ENCODE measurements around the gene CES4A.

DNA sequence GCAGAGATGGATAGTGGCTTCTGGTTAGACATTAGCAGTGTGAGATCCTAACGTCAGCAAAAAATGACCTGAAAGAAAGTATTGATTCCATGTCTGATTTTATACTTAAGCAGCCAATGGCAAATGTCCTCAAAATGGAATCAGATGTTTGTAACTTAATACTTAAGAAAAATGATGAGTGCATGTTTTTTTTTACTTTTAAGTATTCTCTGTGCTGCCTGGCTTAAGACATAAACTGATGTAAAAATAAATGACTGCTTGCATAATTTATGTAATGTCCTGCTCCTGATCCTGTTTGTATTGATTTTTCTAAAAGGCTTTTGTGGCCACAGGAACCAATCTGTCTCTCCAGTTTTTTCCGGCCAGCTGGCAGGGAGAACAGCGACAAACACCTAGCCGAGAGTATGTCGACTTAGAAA is 47.9 kb downstream of the CES4A start:
- TF ChIP-seq, protein P1, sequence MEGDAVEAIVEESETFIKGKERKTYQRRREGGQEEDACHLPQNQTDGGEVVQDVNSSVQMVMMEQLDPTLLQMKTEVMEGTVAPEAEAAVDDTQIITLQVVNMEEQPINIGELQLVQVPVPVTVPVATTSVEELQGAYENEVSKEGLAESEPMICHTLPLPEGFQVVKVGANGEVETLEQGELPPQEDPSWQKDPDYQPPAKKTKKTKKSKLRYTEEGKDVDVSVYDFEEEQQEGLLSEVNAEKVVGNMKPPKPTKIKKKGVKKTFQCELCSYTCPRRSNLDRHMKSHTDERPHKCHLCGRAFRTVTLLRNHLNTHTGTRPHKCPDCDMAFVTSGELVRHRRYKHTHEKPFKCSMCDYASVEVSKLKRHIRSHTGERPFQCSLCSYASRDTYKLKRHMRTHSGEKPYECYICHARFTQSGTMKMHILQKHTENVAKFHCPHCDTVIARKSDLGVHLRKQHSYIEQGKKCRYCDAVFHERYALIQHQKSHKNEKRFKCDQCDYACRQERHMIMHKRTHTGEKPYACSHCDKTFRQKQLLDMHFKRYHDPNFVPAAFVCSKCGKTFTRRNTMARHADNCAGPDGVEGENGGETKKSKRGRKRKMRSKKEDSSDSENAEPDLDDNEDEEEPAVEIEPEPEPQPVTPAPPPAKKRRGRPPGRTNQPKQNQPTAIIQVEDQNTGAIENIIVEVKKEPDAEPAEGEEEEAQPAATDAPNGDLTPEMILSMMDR (IDR thresholded peaks at IDR 0.05) = no peak
- no peak for TF ChIP-seq POLR2A (IDR thresholded peaks at IDR 0.05)
